ENCODE data around the gene AKAP10.
"Not testable (repeated sequence)": the region's sequence is repeated elsewhere in the genome, so short reads cannot be mapped to it uniquely, and the experiment has no call there.

Gene AKAP10

GRCh38 chr17:19950624-19951195, 26.9 kb downstream of the AKAP10 start:
- not testable (repeated sequence) for ATAC-seq (replicated peaks); H3K4me3 Mint-ChIP-seq; DNase-seq; H3K9me3 Mint-ChIP-seq; H3K27me3 Mint-ChIP-seq
- Mint-ChIP-seq H3K36me3 (peaks cover 46 to 49% of the 10 kb centered on the region in 2 donors), H3K4me1 (peaks cover 18 to 40% of the 10 kb centered on the region in 2 donors), H3K27ac (peak overlapping the region; percentile 20)

- peaks cover 17 to 28% of the 10 kb centered on the region in 2 donors for H3K4me1 Mint-ChIP-seq
- H3K27me3 Mint-ChIP-seq = no peaks in the 10 kb centered on the region
- ATAC-seq (replicated peaks) (no peak), DNase-seq (no peak)
- no peaks in the 10 kb centered on the region for H3K9me3 Mint-ChIP-seq
- peak overlapping the region in 1 of 2 donors; percentile 33 for H3K4me3 Mint-ChIP-seq
- peaks cover 32 to 51% of the 10 kb centered on the region in 2 donors for H3K36me3 Mint-ChIP-seq
- H3K27ac Mint-ChIP-seq = peak overlapping the region; percentile 78
Observed at GRCh38 chr17:19948116-19948943, 29.3 kb downstream of the AKAP10 start.

GRCh38 chr17:19946921-19947320, 30.7 kb downstream of the AKAP10 start:
- Mint-ChIP-seq H3K36me3 (peaks cover 29 to 53% of the 10 kb centered on the region in 2 donors), H3K9me3 (no peaks in the 10 kb centered on the region), H3K4me3 (no peak overlapping the region), H3K27me3 (no peaks in the 10 kb centered on the region), H3K27ac (no peak overlapping the region), H3K4me1 (peaks cover 13 to 17% of the 10 kb centered on the region in 2 donors)
- ATAC-seq (replicated peaks) = no peak
- no peak for DNase-seq

- ATAC-seq (replicated peaks) (no peak), DNase-seq (no peak)
- H3K27ac Mint-ChIP-seq = no peak overlapping the region
- H3K4me1 Mint-ChIP-seq = peaks cover 13 to 17% of the 10 kb centered on the region in 2 donors
- H3K36me3 Mint-ChIP-seq = peaks cover 23 to 48% of the 10 kb centered on the region in 2 donors
- H3K9me3 Mint-ChIP-seq = no peaks in the 10 kb centered on the region
- no peaks in the 10 kb centered on the region for H3K27me3 Mint-ChIP-seq
- no peak overlapping the region for H3K4me3 Mint-ChIP-seq
Observed at GRCh38 chr17:19945009-19945626, 32.5 kb downstream of the AKAP10 start.

GRCh38 chr17:19943599-19943998, 34.0 kb downstream of the AKAP10 start:
- H3K36me3 Mint-ChIP-seq = peaks cover 29 to 54% of the 10 kb centered on the region in 2 donors

GRCh38 chr17:19943026-19943425, 34.6 kb downstream of the AKAP10 start:
- DNase-seq (no peak), ATAC-seq (replicated peaks) (no peak)
- Mint-ChIP-seq H3K4me3 (no peak overlapping the region), H3K9me3 (no peaks in the 10 kb centered on the region), H3K36me3 (peaks cover 26 to 48% of the 10 kb centered on the region in 2 donors), H3K27ac (no peak overlapping the region), H3K4me1 (peaks cover 8 to 9% of the 10 kb centered on the region in 2 donors), H3K27me3 (no peaks in the 10 kb centered on the region)

More at GRCh38 chr17:19943599-19943998, 34.0 kb downstream of the AKAP10 start:
- H3K27ac Mint-ChIP-seq = no peak overlapping the region
- no peak overlapping the region for H3K4me3 Mint-ChIP-seq
- ATAC-seq (replicated peaks) (no peak), DNase-seq (no peak)
- H3K27me3 Mint-ChIP-seq = no peaks in the 10 kb centered on the region
- peaks cover 13 to 15% of the 10 kb centered on the region in 2 donors for H3K4me1 Mint-ChIP-seq
- H3K9me3 Mint-ChIP-seq = no peaks in the 10 kb centered on the region

GRCh38 chr17:19940722-19941464, 36.7 kb downstream of the AKAP10 start:
- Mint-ChIP-seq H3K27ac (no peak overlapping the region), H3K4me3 (no peak overlapping the region), H3K36me3 (peaks cover 27 to 55% of the 10 kb centered on the region in 2 donors), H3K9me3 (no peaks in the 10 kb centered on the region), H3K27me3 (no peaks in the 10 kb centered on the region), H3K4me1 (peaks cover 0 to 6% of the 10 kb centered on the region in 2 donors)
- DNase-seq (no peak), ATAC-seq (replicated peaks) (no peak)

- no peak for ATAC-seq (replicated peaks)
- no peaks in the 10 kb centered on the region for H3K9me3 Mint-ChIP-seq
- peaks cover 29 to 51% of the 10 kb centered on the region in 2 donors for H3K36me3 Mint-ChIP-seq
- peaks cover 0 to 2% of the 10 kb centered on the region in 2 donors for H3K4me1 Mint-ChIP-seq
- H3K27me3 Mint-ChIP-seq = no peaks in the 10 kb centered on the region
- no peak for DNase-seq
- no peak overlapping the region for H3K27ac Mint-ChIP-seq
- H3K4me3 Mint-ChIP-seq = no peak overlapping the region
Observed at GRCh38 chr17:19939993-19940721, 37.5 kb downstream of the AKAP10 start.

GRCh38 chr17:19938736-19939135, 38.9 kb downstream of the AKAP10 start:
- no peaks in the 10 kb centered on the region for H3K27me3 Mint-ChIP-seq
- no peak for DNase-seq
- no peak for ATAC-seq (replicated peaks)
- peaks cover 26 to 43% of the 10 kb centered on the region in 2 donors for H3K36me3 Mint-ChIP-seq
- H3K27ac Mint-ChIP-seq = no peak overlapping the region
- no peak overlapping the region for H3K4me3 Mint-ChIP-seq
- H3K4me1 Mint-ChIP-seq = peaks cover 0 to 2% of the 10 kb centered on the region in 2 donors
- no peaks in the 10 kb centered on the region for H3K9me3 Mint-ChIP-seq

- Mint-ChIP-seq H3K4me1 (peaks cover 0 to 2% of the 10 kb centered on the region in 2 donors), H3K4me3 (no peak overlapping the region), H3K27me3 (no peaks in the 10 kb centered on the region), H3K9me3 (no peaks in the 10 kb centered on the region), H3K36me3 (peaks cover 28 to 38% of the 10 kb centered on the region in 2 donors), H3K27ac (no peak overlapping the region)
- ATAC-seq (replicated peaks) (no peak), DNase-seq (no peak)
Observed at GRCh38 chr17:19937522-19937921, 40.1 kb downstream of the AKAP10 start.

- no peaks in the 10 kb centered on the region for H3K9me3 Mint-ChIP-seq
- H3K4me3 Mint-ChIP-seq = no peak overlapping the region
- H3K4me1 Mint-ChIP-seq = peaks cover 0 to 2% of the 10 kb centered on the region in 2 donors
- no peak overlapping the region for H3K27ac Mint-ChIP-seq
- peaks cover 29 to 33% of the 10 kb centered on the region in 2 donors for H3K36me3 Mint-ChIP-seq
- ATAC-seq (replicated peaks) (no peak), DNase-seq (no peak)
- no peaks in the 10 kb centered on the region for H3K27me3 Mint-ChIP-seq
Observed at GRCh38 chr17:19935169-19935568, 42.5 kb downstream of the AKAP10 start.

GRCh38 chr17:19933628-19934027, 44.0 kb downstream of the AKAP10 start:
- Mint-ChIP-seq H3K27ac (no peak overlapping the region), H3K4me3 (no peak overlapping the region), H3K9me3 (no peaks in the 10 kb centered on the region), H3K36me3 (peaks cover 29 to 32% of the 10 kb centered on the region in 2 donors), H3K27me3 (no peaks in the 10 kb centered on the region), H3K4me1 (no peaks in the 10 kb centered on the region)
- ATAC-seq (replicated peaks) (no peak), DNase-seq (no peak)

GRCh38 chr17:19933221-19933620, 44.4 kb downstream of the AKAP10 start:
- H3K4me3 Mint-ChIP-seq = no peak overlapping the region
- no peaks in the 10 kb centered on the region for H3K9me3 Mint-ChIP-seq
- no peaks in the 10 kb centered on the region for H3K4me1 Mint-ChIP-seq
- H3K36me3 Mint-ChIP-seq = peaks cover 28 to 35% of the 10 kb centered on the region in 2 donors
- ATAC-seq (replicated peaks) (no peak), DNase-seq (no peak)
- H3K27ac Mint-ChIP-seq = no peak overlapping the region
- no peaks in the 10 kb centered on the region for H3K27me3 Mint-ChIP-seq

Measured in stimulated activated naive B cell treated with anti-CD40 and anti-IgM and Interleukin-4, amounts not matched to agents 10 μg/mL and 1 μg/mL and 100 μg/mL, for 72 hours (primary cell).